Measurements from ENCODE around the gene RCAN1. TPM values are rescaled to one million over a fixed set of nuclear protein-coding genes. Genes with fewer than 3 reads are reported as not detected.

Gene RCAN1
- total and polyA plus RNA-seq, 2 of the 8 experiments (the other 6 are each of a cell fraction or from before 2014, with no cell fraction given) = 1.7 to 6.4 TPM

DNA sequence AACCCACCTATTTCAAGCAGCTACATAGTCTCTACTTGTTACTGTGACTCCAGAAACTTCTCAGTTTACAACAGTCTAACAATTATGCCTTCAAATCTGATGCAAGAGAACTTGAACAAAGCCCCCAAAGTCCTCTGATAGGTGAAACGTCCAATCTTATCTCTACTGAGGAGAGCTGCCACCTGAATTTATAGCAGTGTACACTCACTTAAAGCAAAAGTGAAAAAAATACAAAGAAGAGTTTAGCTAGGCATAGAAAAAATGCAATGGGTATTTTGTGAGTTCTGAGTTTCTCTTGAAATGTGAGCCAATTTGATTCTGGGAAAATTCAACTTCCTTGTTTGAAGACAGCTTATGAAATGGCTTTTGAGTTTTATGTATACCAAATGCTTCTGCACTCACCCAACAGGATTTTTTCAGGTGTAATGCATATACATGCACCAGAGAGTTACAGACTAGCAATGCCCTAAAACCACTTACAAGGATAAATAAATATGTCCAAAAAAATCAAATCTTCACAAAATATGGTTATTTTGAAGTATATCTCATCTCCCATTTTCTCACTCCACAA, 36.0 kb upstream of the RCAN1 start:
- Histone ChIP-seq H4K91ac (replicated peaks; ENCODE audit: insufficient read length, low read length) (no peak overlapping the region), H4K20me1 (replicated peaks in 1 of 2; ENCODE audit: control insufficient read depth in 1 of 2, insufficient read depth in 2 of 2, low read length in 2 of 2) (no peaks in the 10 kb centered on the region), H3K36me3 (ENCODE audit: control insufficient read depth in 2 of 4, insufficient read depth in 4 of 4, low read length in 3 of 4) (no peaks in the 10 kb centered on the region), H3K9ac (replicated peaks in 1 of 4; ENCODE audit: extremely low read depth in 1 of 4, low read depth in 3 of 4, low read length in 3 of 4) (no peak overlapping the region), H4K5ac (ENCODE audit: insufficient read length, low read depth, low read length) (no peak overlapping the region), H3K4me1 (replicated peaks in 1 of 4; ENCODE audit: control insufficient read depth in 3 of 4, insufficient read depth in 4 of 4, low read length in 3 of 4) (no peaks in the 10 kb centered on the region; a peak in 1 of 7 replicates), H3K9me3 (ENCODE audit: insufficient read depth in 2 of 2, low read depth in 1 of 2, low read length in 1 of 2) (no peaks in the 10 kb centered on the region), H3K79me2 (ENCODE audit: control insufficient read depth in 1 of 2, insufficient read depth in 2 of 2, low read length in 2 of 2) (no peaks in the 10 kb centered on the region), H4K8ac (ENCODE audit: extremely low read depth, insufficient read depth, low read length) (no peak overlapping the region), H2AK5ac (ENCODE audit: low read depth, low read length) (no peak overlapping the region), H3K23ac (ENCODE audit: insufficient read length) (no peak overlapping the region), H3K4me2 (ENCODE audit: insufficient read depth in 1 of 2, low read depth in 2 of 2, low read length in 2 of 2) (no peak overlapping the region), H2BK12ac (ENCODE audit: low read depth, low read length) (no peak overlapping the region), H2BK120ac (replicated peaks; ENCODE audit: low read depth, low read length) (no peak overlapping the region), H2BK5ac (ENCODE audit: low read depth, low read length) (no peak overlapping the region), H3K79me1 (ENCODE audit: low read depth, low read length) (no peaks in the 10 kb centered on the region), H3K27me3 (replicated peaks in 1 of 4; ENCODE audit: control insufficient read depth in 3 of 4, extremely low read depth in 1 of 4, insufficient read depth in 3 of 4, low read length in 3 of 4) (0 out of 7 replicates have a peak, but pooled peaks cover 0 to 2% (median 0%) of the 10 kb centered on the region in 4 experiments), H3K4ac (replicated peaks; ENCODE audit: insufficient read length, low read depth, low read length) (no peak overlapping the region), H2BK20ac (ENCODE audit: low read length) (no peak overlapping the region), H3K56ac (replicated peaks; ENCODE audit: insufficient read length, low read depth, low read length) (no peak overlapping the region), H2BK15ac (ENCODE audit: low read length) (no peak overlapping the region), H3K27ac (ENCODE audit: low read depth, low read length) (no peak overlapping the region), H2AFZ (ENCODE audit: low read length) (no peak overlapping the region), H3K4me3 (ENCODE audit: extremely low read depth in 1 of 4, insufficient read depth in 2 of 4, low read depth in 3 of 4, low read length in 4 of 4) (no peak overlapping the region), H3K18ac (ENCODE audit: extremely low read depth, low read length) (no peak overlapping the region), H3K14ac (ENCODE audit: insufficient read length) (no peak overlapping the region), H3K23me2 (ENCODE audit: low read depth, low read length) (no peaks in the 10 kb centered on the region)
- ChIA-PET CTCF (ENCODE audit: partially characterized antibody) (interaction anchor here (0.7 to 1.4 kb wide), 2 partner anchors 16 to 17 kb away, joined by 3 read pairs; no protein-coding TSS in a partner anchor), POLR2A (ENCODE audit: partially characterized antibody) (no interaction called here)
- TF ChIP-seq, protein P1, sequence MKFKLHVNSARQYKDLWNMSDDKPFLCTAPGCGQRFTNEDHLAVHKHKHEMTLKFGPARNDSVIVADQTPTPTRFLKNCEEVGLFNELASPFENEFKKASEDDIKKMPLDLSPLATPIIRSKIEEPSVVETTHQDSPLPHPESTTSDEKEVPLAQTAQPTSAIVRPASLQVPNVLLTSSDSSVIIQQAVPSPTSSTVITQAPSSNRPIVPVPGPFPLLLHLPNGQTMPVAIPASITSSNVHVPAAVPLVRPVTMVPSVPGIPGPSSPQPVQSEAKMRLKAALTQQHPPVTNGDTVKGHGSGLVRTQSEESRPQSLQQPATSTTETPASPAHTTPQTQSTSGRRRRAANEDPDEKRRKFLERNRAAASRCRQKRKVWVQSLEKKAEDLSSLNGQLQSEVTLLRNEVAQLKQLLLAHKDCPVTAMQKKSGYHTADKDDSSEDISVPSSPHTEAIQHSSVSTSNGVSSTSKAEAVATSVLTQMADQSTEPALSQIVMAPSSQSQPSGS (IDR thresholded peaks at IDR 0.05; ENCODE audit: low read length) = no peak
- TF ChIP-seq TAF1 (IDR thresholded peaks at IDR 0.05; ENCODE audit: low read depth, low read length) (no peak), GABPA (IDR thresholded peaks at IDR 0.05; ENCODE audit: borderline replicate concordance, insufficient read depth, low read length) (no peak), POU5F1 (IDR thresholded peaks at IDR 0.05; ENCODE audit: low read depth, low read length) (no peak), TBP (IDR thresholded peaks at IDR 0.05; ENCODE audit: low read depth, low read length) (no peak), TAF7 (optimal IDR thresholded peaks at IDR 0.05; ENCODE audit: borderline replicate concordance, low read depth, low read length) (no peak), CHD2 (IDR thresholded peaks at IDR 0.05; ENCODE audit: low read length) (no peak), EP300 (IDR thresholded peaks at IDR 0.05; ENCODE audit: borderline replicate concordance in 1 of 2, low read depth in 2 of 2, low read length in 2 of 2) (no peak), SRF (IDR thresholded peaks at IDR 0.05; ENCODE audit: low read depth, low read length) (no peak), KDM1A (IDR thresholded peaks at IDR 0.05; ENCODE audit: borderline replicate concordance, low read length) (no peak)
- WGBS, 2 experiments (ENCODE audit: extremely low coverage in 1 of 2, insufficient coverage in 1 of 2, insufficient read length in 1 of 2, insufficient replicate concordance in 2 of 2, low coverage in 1 of 2, low lambda C conversion rate in 2 of 2, missing lambda C conversion rate in 1 of 2) = 77% methylated on average over 1 of the region's 1 CpG; no CpG with 5 or more reads in 1 of the 2 experiments
- no peak for FAIRE-seq
- DNase-seq (ENCODE audit: low read depth in 1 of 2, low spot score in 2 of 2) = no peak
